HEK293 (cell line): ENCODE measurements around the gene AVP.

Experiments used
- CTCF ChIP-seq: fragments of 450-650 bp; formaldehyde crosslinking; IDR thresholded peaks from 2 replicates; pipeline ENCODE4 v1.5.1; 2016; ENCODE audit warnings: missing biosample characterization, missing genetic modification characterization
- ZNF791 ChIP-seq: fragments of 450-650 bp; formaldehyde crosslinking; IDR thresholded peaks from 2 replicates; pipeline ENCODE4 v1.5.1; 2016; ENCODE audit warnings: missing biosample characterization, missing genetic modification characterization
- ZNF792 ChIP-seq: fragments of 450-650 bp; formaldehyde crosslinking; IDR thresholded peaks from 2 replicates; pipeline ENCODE4 v1.5.1; 2016; ENCODE audit warnings: missing biosample characterization, missing genetic modification characterization
- TF ChIP-seq, protein P1 (sequence below): IDR thresholded peaks from 2 replicates; pipeline ENCODE4 v1.6.1; 2011; ENCODE audit warnings: mild to moderate bottlenecking, low read depth, low read length, borderline replicate concordance

- no peak for TF ChIP-seq ZNF792 (tag by site-specific recombination)
- TF ChIP-seq CTCF: no peak
- no peak for TF ChIP-seq ZNF791 (tag by site-specific recombination)
- TF ChIP-seq, protein P1, sequence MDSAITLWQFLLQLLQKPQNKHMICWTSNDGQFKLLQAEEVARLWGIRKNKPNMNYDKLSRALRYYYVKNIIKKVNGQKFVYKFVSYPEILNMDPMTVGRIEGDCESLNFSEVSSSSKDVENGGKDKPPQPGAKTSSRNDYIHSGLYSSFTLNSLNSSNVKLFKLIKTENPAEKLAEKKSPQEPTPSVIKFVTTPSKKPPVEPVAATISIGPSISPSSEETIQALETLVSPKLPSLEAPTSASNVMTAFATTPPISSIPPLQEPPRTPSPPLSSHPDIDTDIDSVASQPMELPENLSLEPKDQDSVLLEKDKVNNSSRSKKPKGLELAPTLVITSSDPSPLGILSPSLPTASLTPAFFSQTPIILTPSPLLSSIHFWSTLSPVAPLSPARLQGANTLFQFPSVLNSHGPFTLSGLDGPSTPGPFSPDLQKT: no peak
These were observed 37.6 kb upstream of the AVP start for GRCh38 chr20:3121955-3122610.
